Measurements from ENCODE around the gene MAP2K7.
"Not testable (repeated sequence)": the region's sequence is repeated elsewhere in the genome, so short reads cannot be mapped to it uniquely, and the experiment has no call there.

The MAP2K7 gene

GRCh38 chr19:7941895-7942596, 38.4 kb downstream of the MAP2K7 start:
- Histone ChIP-seq H3K27ac (ENCODE audit: low read depth, low read length) (no peak overlapping the region), H3K9me3 (ENCODE audit: control insufficient read depth, insufficient read depth, low read length) (no peaks in the 10 kb centered on the region), H3K4me1 (ENCODE audit: control insufficient read depth, insufficient read depth, low read length) (no peaks in the 10 kb centered on the region), H3K36me3 (ENCODE audit: control insufficient read depth, insufficient read depth, low read length) (peaks cover 37% of the 10 kb centered on the region), H3K4me3 (ENCODE audit: low read depth, low read length) (peak overlapping the region; percentile 79), H3K9ac (ENCODE audit: low read depth, low read length) (no peak overlapping the region), H3K27me3 (ENCODE audit: control insufficient read depth, insufficient read depth, low read length) (no peaks in the 10 kb centered on the region)

GRCh38 chr19:7942981-7943443, 39.3 kb downstream of the MAP2K7 start:
- no peaks in the 10 kb centered on the region for H3K4me1 ChIP-seq (ENCODE audit: control insufficient read depth, insufficient read depth, low read length)
- no peaks in the 10 kb centered on the region for H3K9me3 ChIP-seq (ENCODE audit: control insufficient read depth, insufficient read depth, low read length)
- peaks cover 27% of the 10 kb centered on the region for H3K36me3 ChIP-seq (ENCODE audit: control insufficient read depth, insufficient read depth, low read length)
- H3K9ac ChIP-seq (ENCODE audit: low read depth, low read length), result peak overlapping the region; percentile 96
- H3K27me3 ChIP-seq (ENCODE audit: control insufficient read depth, insufficient read depth, low read length), result no peaks in the 10 kb centered on the region
- H3K27ac ChIP-seq (ENCODE audit: low read depth, low read length), result peak overlapping the region; percentile 96
- H3K4me3 ChIP-seq (ENCODE audit: low read depth, low read length), result peak overlapping the region; percentile 79

- Histone ChIP-seq H3K9me3 (ENCODE audit: control insufficient read depth, insufficient read depth, low read length) (no peaks in the 10 kb centered on the region), H3K9ac (ENCODE audit: low read depth, low read length) (peak within 1 kb of the TSS; percentile 96), H3K36me3 (ENCODE audit: control insufficient read depth, insufficient read depth, low read length) (peaks cover 22% of the 10 kb centered on the region), H3K4me1 (ENCODE audit: control insufficient read depth, insufficient read depth, low read length) (no peaks in the 10 kb centered on the region), H3K27me3 (ENCODE audit: control insufficient read depth, insufficient read depth, low read length) (no peaks in the 10 kb centered on the region), H3K27ac (ENCODE audit: low read depth, low read length) (peak within 1 kb of the TSS; percentile 96), H3K4me3 (ENCODE audit: low read depth, low read length) (peak within 1 kb of the TSS; percentile 79)
These were observed 39.9 kb downstream of the MAP2K7 start, which contains the start of gene TIMM44 for GRCh38 chr19:7943444-7944176. TSS of gene TIMM44 (minus strand) at chr19:7943666. CDS start at chr19:7943651, 15 bp downstream.

- H3K27ac ChIP-seq (ENCODE audit: low read depth, low read length), result peak overlapping the region; percentile 95
These were observed 40.6 kb downstream of the MAP2K7 start for GRCh38 chr19:7944177-7944761.

DNA sequence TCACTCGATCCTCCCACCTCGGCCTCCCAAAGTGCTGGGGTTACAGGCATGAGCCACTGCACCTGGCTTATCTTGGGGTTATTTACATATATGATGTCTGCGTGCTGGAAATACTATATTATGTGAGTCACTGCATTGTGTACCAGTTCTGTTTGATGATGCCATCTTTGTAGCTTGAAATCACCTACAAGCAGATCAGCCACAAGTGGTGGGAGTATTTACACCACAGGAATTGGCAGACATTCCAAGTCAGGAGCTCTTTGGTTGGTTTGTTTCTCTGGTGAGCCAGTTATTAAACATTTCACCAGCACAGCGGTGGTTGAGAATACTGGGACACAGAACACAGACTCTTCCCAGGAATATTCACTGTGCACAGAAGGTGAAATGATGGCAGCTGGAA, 44.3 kb downstream of the MAP2K7 start:
- H3K27ac ChIP-seq (ENCODE audit: low read depth, low read length), result no peak overlapping the region
- H3K9ac ChIP-seq (ENCODE audit: low read depth, low read length), result no peak overlapping the region
- no peaks in the 10 kb centered on the region; the same call in 1 of the 2 replicates for H3K4me1 ChIP-seq (ENCODE audit: control insufficient read depth, insufficient read depth, low read length)
- H3K9me3 ChIP-seq (ENCODE audit: control insufficient read depth, insufficient read depth, low read length), result no peaks in the 10 kb centered on the region
- no peaks in the 10 kb centered on the region for H3K27me3 ChIP-seq (ENCODE audit: control insufficient read depth, insufficient read depth, low read length)
- no peaks in the 10 kb centered on the region for H3K36me3 ChIP-seq (ENCODE audit: control insufficient read depth, insufficient read depth, low read length)
- no peak overlapping the region for H3K4me3 ChIP-seq (ENCODE audit: low read depth, low read length)

More at GRCh38 chr19:7944177-7944761, 40.6 kb downstream of the MAP2K7 start:
- Histone ChIP-seq H3K4me1 (ENCODE audit: control insufficient read depth, insufficient read depth, low read length) (no peaks in the 10 kb centered on the region), H3K9ac (ENCODE audit: low read depth, low read length) (peak overlapping the region; percentile 87), H3K36me3 (ENCODE audit: control insufficient read depth, insufficient read depth, low read length) (peaks cover 16% of the 10 kb centered on the region), H3K27me3 (ENCODE audit: control insufficient read depth, insufficient read depth, low read length) (no peaks in the 10 kb centered on the region), H3K4me3 (ENCODE audit: low read depth, low read length) (peak overlapping the region; percentile 79), H3K9me3 (ENCODE audit: control insufficient read depth, insufficient read depth, low read length) (no peaks in the 10 kb centered on the region)

GRCh38 chr19:7953060-7953459, 49.4 kb downstream of the MAP2K7 start:
- H3K9ac ChIP-seq (ENCODE audit: low read depth, low read length), result no peak overlapping the region
- H3K4me3 ChIP-seq (ENCODE audit: low read depth, low read length), result no peak overlapping the region
- H3K9me3 ChIP-seq (ENCODE audit: control insufficient read depth, insufficient read depth, low read length), result no peaks in the 10 kb centered on the region
- H3K27ac ChIP-seq (ENCODE audit: low read depth, low read length), result no peak overlapping the region
- peaks cover 6% of the 10 kb centered on the region; the same call in 1 of the 2 replicates for H3K4me1 ChIP-seq (ENCODE audit: control insufficient read depth, insufficient read depth, low read length)
- H3K27me3 ChIP-seq (ENCODE audit: control insufficient read depth, insufficient read depth, low read length), result no peaks in the 10 kb centered on the region
- H3K36me3 ChIP-seq (ENCODE audit: control insufficient read depth, insufficient read depth, low read length), result no peaks in the 10 kb centered on the region

DNA sequence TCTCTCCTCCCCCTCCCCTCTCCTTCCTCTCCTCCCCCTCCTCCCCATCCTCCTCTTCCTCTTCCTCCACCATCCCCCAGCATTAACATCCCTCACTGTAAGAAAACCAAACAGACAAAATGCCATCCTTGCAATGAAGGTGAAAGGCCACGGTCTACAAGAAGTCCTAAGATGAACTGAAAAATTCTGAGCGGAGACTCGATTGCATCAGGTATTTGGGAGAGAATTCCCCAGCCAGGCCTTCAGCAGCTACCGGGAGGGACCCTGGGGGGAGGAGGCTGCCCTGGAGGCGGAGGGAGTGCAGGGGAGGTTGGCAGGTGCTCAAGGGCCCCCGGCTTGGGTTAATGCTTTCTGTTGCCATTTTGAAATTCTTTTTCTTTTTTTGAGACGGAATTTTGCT, 49.9 kb downstream of the MAP2K7 start:
- Histone ChIP-seq H3K27ac (ENCODE audit: low read depth, low read length) (no peak overlapping the region), H3K9me3 (ENCODE audit: control insufficient read depth, insufficient read depth, low read length) (no peaks in the 10 kb centered on the region), H3K4me1 (ENCODE audit: control insufficient read depth, insufficient read depth, low read length) (peaks cover 6% of the 10 kb centered on the region; the same call in 1 of the 2 replicates), H3K36me3 (ENCODE audit: control insufficient read depth, insufficient read depth, low read length) (0 out of 2 replicates have a peak, but pooled peaks cover 3% of the 10 kb centered on the region), H3K27me3 (ENCODE audit: control insufficient read depth, insufficient read depth, low read length) (no peaks in the 10 kb centered on the region), H3K9ac (ENCODE audit: low read depth, low read length) (no peak overlapping the region), H3K4me3 (ENCODE audit: low read depth, low read length) (no peak overlapping the region)

- Histone ChIP-seq H3K4me1 (ENCODE audit: control insufficient read depth, insufficient read depth, low read length) (peaks cover 6% of the 10 kb centered on the region; the same call in 1 of the 2 replicates), H3K36me3 (ENCODE audit: control insufficient read depth, insufficient read depth, low read length) (peaks cover 19% of the 10 kb centered on the region), H3K9me3 (ENCODE audit: control insufficient read depth, insufficient read depth, low read length) (no peaks in the 10 kb centered on the region), H3K4me3 (ENCODE audit: low read depth, low read length) (no peak overlapping the region), H3K9ac (ENCODE audit: low read depth, low read length) (no peak overlapping the region), H3K27me3 (ENCODE audit: control insufficient read depth, insufficient read depth, low read length) (no peaks in the 10 kb centered on the region), H3K27ac (ENCODE audit: low read depth, low read length) (no peak overlapping the region)
These were observed 52.0 kb downstream of the MAP2K7 start for GRCh38 chr19:7955696-7956095.

- Histone ChIP-seq H3K9ac (ENCODE audit: low read depth, low read length) (no peak overlapping the region), H3K36me3 (ENCODE audit: control insufficient read depth, insufficient read depth, low read length) (peaks cover 54% of the 10 kb centered on the region)
These were observed 55.5 kb downstream of the MAP2K7 start for GRCh38 chr19:7959211-7959610.

GRCh38 chr19:7961082-7961481, 57.4 kb downstream of the MAP2K7 start:
- H3K9me3 ChIP-seq (ENCODE audit: control insufficient read depth, insufficient read depth, low read length); H3K27ac ChIP-seq (ENCODE audit: low read depth, low read length); H3K4me3 ChIP-seq (ENCODE audit: low read depth, low read length); H3K27me3 ChIP-seq (ENCODE audit: control insufficient read depth, insufficient read depth, low read length); H3K9ac ChIP-seq (ENCODE audit: low read depth, low read length); H3K4me1 ChIP-seq (ENCODE audit: control insufficient read depth, insufficient read depth, low read length): not testable (repeated sequence)
- H3K36me3 ChIP-seq (ENCODE audit: control insufficient read depth, insufficient read depth, low read length), result peaks cover 72% of the 10 kb centered on the region

More at GRCh38 chr19:7959211-7959610, 55.5 kb downstream of the MAP2K7 start:
- no peaks in the 10 kb centered on the region for H3K27me3 ChIP-seq (ENCODE audit: control insufficient read depth, insufficient read depth, low read length)
- H3K9me3 ChIP-seq (ENCODE audit: control insufficient read depth, insufficient read depth, low read length), result no peaks in the 10 kb centered on the region
- H3K4me1 ChIP-seq (ENCODE audit: control insufficient read depth, insufficient read depth, low read length), result 0 out of 2 replicates have a peak, but pooled peaks cover 6% of the 10 kb centered on the region
- H3K4me3 ChIP-seq (ENCODE audit: low read depth, low read length), result no peak overlapping the region
- no peak overlapping the region for H3K27ac ChIP-seq (ENCODE audit: low read depth, low read length)
